Ammon's horn (tissue), 1 donor: ENCODE results near the gene OR8K5.
"Not testable (repeated sequence)": the region's sequence is repeated elsewhere in the genome, so short reads cannot be mapped to it uniquely, and the experiment has no call there.

Experiments used
- DNase-seq: peaks from one replicate; pipeline ENCODE4 v3.0.0-alpha.2; 2016; ENCODE audit warnings: low spot score

The OR8K5 gene, protein sequence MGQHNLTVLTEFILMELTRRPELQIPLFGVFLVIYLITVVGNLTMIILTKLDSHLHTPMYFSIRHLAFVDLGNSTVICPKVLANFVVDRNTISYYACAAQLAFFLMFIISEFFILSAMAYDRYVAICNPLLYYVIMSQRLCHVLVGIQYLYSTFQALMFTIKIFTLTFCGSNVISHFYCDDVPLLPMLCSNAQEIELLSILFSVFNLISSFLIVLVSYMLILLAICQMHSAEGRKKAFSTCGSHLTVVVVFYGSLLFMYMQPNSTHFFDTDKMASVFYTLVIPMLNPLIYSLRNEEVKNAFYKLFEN

GRCh38 chr11:56160217-56160616 is at the start of gene OR8K5:
TSS of gene OR8K5 (minus strand) at chr11:56160317. CDS start at chr11:56160317, 0 bp downstream.
- no peak for DNase-seq

DNA sequence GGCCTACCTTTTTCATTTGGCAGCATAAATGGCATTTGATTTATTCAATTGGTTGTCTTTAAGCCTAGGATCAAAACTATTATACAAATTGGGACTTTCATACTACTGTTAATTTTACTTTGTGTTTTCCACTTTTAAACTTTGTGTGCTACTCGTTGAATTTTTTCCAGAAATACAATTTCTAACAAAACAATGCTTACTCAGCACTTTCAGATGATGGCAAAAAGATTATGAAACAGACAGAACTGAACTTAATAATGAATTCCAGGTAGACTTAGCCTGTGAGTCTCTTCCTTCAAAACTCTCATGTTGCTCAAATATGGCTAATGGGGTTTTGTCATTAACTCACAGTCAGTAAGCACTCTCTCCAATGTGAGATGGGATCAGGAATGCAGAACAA is 47.7 kb upstream of the OR8K5 start:
- no peak for DNase-seq

DNA sequence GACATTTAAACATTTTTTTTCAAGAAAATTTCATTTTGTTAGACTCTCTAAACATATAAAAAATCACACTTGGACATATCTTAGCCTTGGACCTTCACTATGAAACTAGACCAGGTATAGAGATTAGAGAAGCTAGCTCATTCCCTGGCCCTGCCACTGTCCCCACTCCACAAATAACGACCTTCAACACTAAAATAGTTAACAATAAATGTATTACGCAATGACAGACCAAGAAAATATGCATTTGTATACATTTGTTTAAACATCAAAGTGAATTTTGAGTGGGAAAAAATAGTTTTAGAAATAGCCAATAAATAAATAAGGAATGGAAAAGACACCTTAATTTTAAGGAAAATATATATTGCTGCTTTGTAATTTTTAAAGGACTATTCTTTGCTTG is 37.2 kb upstream of the OR8K5 start:
- no peak for DNase-seq

DNA sequence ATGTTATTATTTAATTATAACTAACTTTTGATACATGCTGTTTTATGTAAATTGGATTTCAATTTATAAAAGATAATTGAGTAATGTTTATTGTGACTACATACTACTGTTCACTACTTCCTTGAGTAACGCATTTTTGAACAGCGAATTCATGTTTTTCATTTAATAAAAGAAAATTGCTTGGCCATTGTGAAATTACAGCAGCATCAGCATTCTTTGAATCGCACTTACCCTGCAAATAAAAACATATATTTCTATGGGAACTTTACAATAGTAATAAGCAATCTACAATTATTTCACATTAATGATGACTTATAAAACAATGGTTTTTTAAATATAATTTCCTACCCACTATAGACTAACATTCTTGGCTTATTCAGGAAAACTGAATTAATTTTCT is 36.6 kb upstream of the OR8K5 start:
- DNase-seq = no peak

- DNase-seq = no peak
These were observed 28.5 kb upstream of the OR8K5 start for GRCh38 chr11:56188602-56189001.

GRCh38 chr11:56183459-56183858 is 23.3 kb upstream of the OR8K5 start:
- no peak for DNase-seq

GRCh38 chr11:56176318-56176717 is 16.2 kb upstream of the OR8K5 start, which contains the start of gene OR5J2:
TSS of gene OR5J2 (plus strand) at chr11:56176618. CDS start at chr11:56176618, 0 bp downstream.
- DNase-seq = no peak

- no peak for DNase-seq
These were observed 12.2 kb upstream of the OR8K5 start for GRCh38 chr11:56172256-56172830.

GRCh38 chr11:56163804-56164203 is 3.7 kb upstream of the OR8K5 start:
- DNase-seq = no peak

- no peak for DNase-seq
These were observed 7.8 kb downstream of the OR8K5 start for GRCh38 chr11:56152333-56152732.

- no peak for DNase-seq
These were observed 8.7 kb downstream of the OR8K5 start for GRCh38 chr11:56151376-56151775.

- DNase-seq = not testable (repeated sequence)
These were observed 16.4 kb downstream of the OR8K5 start for GRCh38 chr11:56143681-56144080.

GRCh38 chr11:56140151-56140661 is 19.9 kb downstream of the OR8K5 start, which contains the start of gene OR8J3:
TSS of gene OR8J3 (minus strand) at chr11:56140201. CDS start at chr11:56137718, 2,483 bp downstream.
- DNase-seq = no peak

- no peak for DNase-seq
These were observed 38.0 kb downstream of the OR8K5 start, which contains the start of gene OR8H3 for GRCh38 chr11:56122073-56122472. TSS of gene OR8H3 (plus strand) at chr11:56122373. CDS start at chr11:56122373, 0 bp downstream.
